SIG-M5 treated with dmso at 0.1 percent for 504 hours (cell line): ENCODE data around the gene PDE6B.

Experiments used
- DNase-seq: peaks from one replicate; lab custom pipeline; 2025; ENCODE audit not compliant: unreplicated experiment; lab: John Stamatoyannopoulos, UW

Gene PDE6B

GRCh38 chr4:655464-656151 is 30.2 kb downstream of the PDE6B start:
- DNase-seq, result no peak

GRCh38 chr4:656436-657337 is 31.3 kb downstream of the PDE6B start:
- DNase-seq, result no peak

- no peak for DNase-seq
Measured at GRCh38 chr4:657338-657833, 32.0 kb downstream of the PDE6B start.

GRCh38 chr4:657834-658667 is 32.7 kb downstream of the PDE6B start:
- no peak for DNase-seq

GRCh38 chr4:658681-659667 is 33.6 kb downstream of the PDE6B start:
- DNase-seq, result no peak

GRCh38 chr4:659851-660250 is 34.5 kb downstream of the PDE6B start:
- no peak for DNase-seq

GRCh38 chr4:660401-660800 is 35.0 kb downstream of the PDE6B start:
- no peak for DNase-seq

GRCh38 chr4:661231-661630 is 35.9 kb downstream of the PDE6B start:
- DNase-seq, result no peak

GRCh38 chr4:661881-662761 is 36.7 kb downstream of the PDE6B start:
- DNase-seq, result no peak

- DNase-seq, result no peak
Measured at GRCh38 chr4:663046-663437, 37.7 kb downstream of the PDE6B start.

GRCh38 chr4:663438-664428 is 38.4 kb downstream of the PDE6B start:
- DNase-seq, result peak; percentile 47

- DNase-seq, result no peak
Measured at GRCh38 chr4:664713-665231, 39.4 kb downstream of the PDE6B start.

- DNase-seq, result no peak
Measured at GRCh38 chr4:665381-665750, 40.0 kb downstream of the PDE6B start.

GRCh38 chr4:665751-666435 is 40.5 kb downstream of the PDE6B start:
- DNase-seq, result no peak

- no peak for DNase-seq
Measured at GRCh38 chr4:666436-666810, 41.0 kb downstream of the PDE6B start.

- no peak for DNase-seq
Measured at GRCh38 chr4:666822-667544, 41.6 kb downstream of the PDE6B start.

- DNase-seq, result no peak
Measured at GRCh38 chr4:667545-667925, 42.2 kb downstream of the PDE6B start.
